CD4-positive, alpha-beta T cell treated with Interferon gamma for 1 hour (primary cell): ENCODE results near the gene LTBP3.
A peak's percentile ranks its signal among the peaks of the same experiment; 100 is the strongest.

ENCODE experiments used
- DNase-seq: peaks from one replicate; pipeline ENCODE4 v3.0.0-alpha.2; 2020

Gene LTBP3

GRCh38 chr11:65553301-65554001 is 4.7 kb downstream of the LTBP3 start:
- peak; percentile 85 for DNase-seq

GRCh38 chr11:65552388-65552951 is 5.7 kb downstream of the LTBP3 start:
- no peak for DNase-seq

- peak; percentile 73 for DNase-seq
These were observed 6.4 kb downstream of the LTBP3 start for GRCh38 chr11:65551572-65552387.

DNA sequence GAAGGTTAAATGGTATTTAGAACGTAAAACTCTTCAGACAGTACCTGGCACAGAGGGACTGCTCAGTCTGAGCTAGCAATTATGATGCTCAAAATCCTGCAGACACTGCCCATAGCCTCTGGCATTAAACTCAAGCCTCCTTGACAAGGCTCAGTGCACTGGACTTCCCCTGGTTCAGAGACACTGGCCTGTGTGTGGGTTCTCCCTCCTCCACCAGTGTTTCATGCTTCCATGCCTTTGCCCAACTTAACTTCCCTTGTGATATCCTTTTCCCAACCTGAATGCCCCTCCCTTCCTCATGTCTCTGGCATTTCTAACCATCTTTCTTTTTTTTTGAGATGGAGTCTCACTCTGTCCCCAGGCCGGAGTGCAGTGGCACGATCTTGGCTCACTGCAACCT is 9.1 kb downstream of the LTBP3 start:
- no peak for DNase-seq

GRCh38 chr11:65548395-65548794 is 9.8 kb downstream of the LTBP3 start:
- no peak for DNase-seq

- peak; percentile 45 for DNase-seq
These were observed 10.6 kb downstream of the LTBP3 start for GRCh38 chr11:65547446-65548125.

DNA sequence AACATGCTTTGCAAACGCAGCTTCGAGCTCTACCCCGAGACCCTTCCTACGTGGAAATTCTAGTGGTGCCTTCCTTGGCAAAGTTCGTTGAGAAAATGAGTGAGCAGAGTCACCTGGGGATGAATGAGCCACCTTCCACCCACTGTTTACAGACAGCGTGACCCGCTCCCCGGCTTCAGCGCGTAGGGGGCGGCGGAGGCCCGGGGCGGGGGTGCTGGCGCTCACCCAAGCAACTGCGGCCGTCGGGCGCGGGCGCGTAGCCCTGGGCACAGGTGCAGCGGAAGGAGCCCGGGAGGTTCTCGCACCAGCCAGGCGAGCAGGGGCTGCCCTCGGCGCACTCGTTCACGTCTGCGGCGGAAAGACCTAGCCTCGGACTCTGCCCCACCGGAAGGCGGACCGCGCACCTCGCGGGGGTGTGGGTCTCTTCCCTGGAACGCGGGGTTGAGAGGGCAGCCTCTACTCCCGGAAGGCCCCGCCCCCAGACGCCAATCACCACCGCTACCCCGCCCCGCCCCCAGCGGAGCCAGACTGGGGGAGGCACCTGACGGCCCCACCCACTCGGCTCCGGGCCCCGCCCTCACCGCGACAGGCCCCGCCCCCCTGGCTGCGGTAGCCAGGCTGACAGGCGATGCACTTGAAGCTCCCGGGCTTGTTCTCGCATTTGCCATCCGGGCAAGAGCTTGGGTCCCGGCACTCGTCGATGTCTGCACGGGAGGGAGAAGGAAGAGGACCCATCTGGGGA is 11.8 kb downstream of the LTBP3 start:
- peak; percentile 97 for DNase-seq

GRCh38 chr11:65545853-65546216 is 12.3 kb downstream of the LTBP3 start:
- DNase-seq, result no peak

GRCh38 chr11:65542738-65543390 is 15.3 kb downstream of the LTBP3 start:
- DNase-seq, result no peak

DNA sequence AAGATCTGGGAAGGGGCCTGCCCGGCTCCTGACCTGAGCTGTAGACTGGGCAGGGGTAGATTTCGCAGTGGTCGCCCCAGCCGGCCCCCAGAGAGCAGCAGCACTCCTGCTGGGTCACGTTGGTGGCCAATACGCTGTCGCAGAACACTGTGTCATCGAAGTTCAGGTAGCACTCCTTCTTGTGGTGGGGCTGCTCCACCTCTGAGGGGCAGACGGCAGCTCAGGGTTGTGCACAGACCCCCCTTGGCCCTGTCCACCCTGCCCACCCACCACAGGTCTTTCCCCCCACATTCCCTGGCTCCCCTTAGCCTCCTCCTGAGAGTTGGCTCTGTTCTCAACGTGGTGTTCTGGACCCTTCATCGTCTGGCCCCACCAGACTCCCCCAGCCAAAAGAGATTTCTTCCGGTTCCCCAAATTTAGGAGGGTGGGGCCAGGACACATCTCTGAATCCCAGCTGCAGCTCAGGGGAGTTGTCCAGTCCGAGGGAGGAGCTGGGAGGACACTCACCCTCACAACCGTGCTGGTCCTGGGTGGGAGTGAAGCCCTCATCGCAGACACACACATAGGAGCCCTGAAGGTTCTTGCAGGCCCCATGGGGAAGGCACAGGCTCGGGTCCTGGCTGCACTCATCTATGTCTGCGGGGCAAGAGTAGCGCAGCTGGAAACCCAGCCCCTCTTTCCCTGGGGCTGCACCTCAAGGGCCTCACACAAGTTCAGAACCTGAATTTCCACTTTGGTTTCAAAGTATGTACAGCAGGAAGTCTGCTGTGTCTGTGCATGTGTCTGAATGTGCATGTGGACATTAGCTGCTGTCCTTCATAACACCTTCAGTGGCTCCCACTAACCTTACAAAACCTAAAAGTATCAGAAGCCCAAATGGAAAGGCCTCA is 16.8 kb downstream of the LTBP3 start:
- no peak for DNase-seq

- peak; percentile 85 for DNase-seq
These were observed 17.7 kb downstream of the LTBP3 start for GRCh38 chr11:65540290-65541092.

- DNase-seq, result no peak
These were observed 18.3 kb downstream of the LTBP3 start for GRCh38 chr11:65539744-65540289.

- DNase-seq, result no peak
These were observed 19.0 kb downstream of the LTBP3 start for GRCh38 chr11:65538915-65539743.

DNA sequence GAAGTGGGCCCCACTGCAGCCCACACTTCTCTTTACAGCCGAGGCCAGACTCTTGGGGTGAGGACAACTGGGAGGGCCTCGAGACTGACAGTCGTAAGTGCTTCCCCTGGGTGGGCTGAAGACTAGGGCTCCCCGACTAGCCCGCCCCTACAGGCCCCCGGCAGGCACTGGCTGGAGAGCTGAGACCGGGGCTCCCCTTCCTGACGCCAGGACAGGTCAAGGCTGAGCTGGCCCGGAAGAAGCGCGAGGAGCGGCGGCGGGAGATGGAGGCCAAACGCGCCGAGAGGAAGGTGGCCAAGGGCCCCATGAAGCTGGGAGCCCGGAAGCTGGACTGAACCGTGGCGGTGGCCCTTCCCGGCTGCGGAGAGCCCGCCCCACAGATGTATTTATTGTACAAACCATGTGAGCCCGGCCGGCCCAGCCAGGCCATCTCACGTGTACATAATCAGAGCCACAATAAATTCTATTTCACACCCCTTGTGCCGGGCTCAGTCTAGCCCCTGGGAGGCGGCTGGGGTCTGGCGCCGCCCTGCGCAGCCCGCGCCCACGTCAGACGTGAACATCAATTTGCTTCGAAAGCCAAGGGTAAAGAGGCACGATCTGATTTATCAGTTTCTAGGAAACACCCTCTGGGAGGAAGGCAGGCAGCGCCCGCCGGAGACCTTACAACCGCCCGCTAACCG is 19.8 kb downstream of the LTBP3 start:
- no peak for DNase-seq

DNA sequence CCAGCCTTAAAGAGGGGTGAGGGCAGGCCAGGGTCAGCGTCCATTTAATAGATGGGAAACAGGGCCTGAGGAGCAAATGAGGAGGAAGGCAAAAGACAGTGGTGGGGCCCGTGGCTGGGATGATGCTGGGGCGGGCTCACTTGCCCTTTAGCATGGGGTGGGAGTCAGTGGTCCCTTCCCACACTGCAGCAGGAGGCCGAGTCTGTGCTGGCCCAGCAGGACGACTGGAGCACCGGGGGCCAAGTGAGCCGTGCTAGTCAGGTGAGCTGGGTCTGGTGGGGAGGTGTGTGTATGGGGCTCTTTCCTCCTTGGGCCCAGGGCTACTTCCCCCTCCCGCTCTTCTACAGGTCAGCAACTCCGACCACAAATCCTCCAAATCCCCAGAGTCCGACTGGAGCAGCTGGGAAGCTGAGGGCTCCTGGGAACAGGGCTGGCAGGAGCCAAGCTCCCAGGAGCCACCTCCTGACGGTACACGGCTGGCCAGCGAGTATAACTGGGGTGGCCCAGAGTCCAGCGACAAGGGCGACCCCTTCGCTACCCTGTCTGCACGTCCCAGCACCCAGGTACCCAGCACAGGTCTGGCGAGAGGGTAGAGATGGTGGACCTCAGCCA is 20.4 kb downstream of the LTBP3 start:
- no peak for DNase-seq

GRCh38 chr11:65537296-65537597 is 20.9 kb downstream of the LTBP3 start:
- DNase-seq, result no peak

GRCh38 chr11:65536412-65537295 is 21.5 kb downstream of the LTBP3 start:
- no peak for DNase-seq
